ENCODE measurements around the gene CGREF1.

The CGREF1 gene

GRCh38 chr2:27109083-27109482, 9.8 kb downstream of the CGREF1 start:
- DNase-seq (ENCODE audit: low read depth), result no peak
- H3K4me3 ChIP-seq (ENCODE audit: low read depth, low read length), result no peak overlapping the region
- TF ChIP-seq CTCF (IDR thresholded peaks at IDR 0.05; ENCODE audit: insufficient read depth, low read depth, low read length, missing control alignments), result no peak

- DNase-seq (ENCODE audit: low read depth), result no peak
- TF ChIP-seq CTCF (IDR thresholded peaks at IDR 0.05; ENCODE audit: insufficient read depth, low read depth, low read length, missing control alignments), result no peak
These were observed 10.7 kb downstream of the CGREF1 start for GRCh38 chr2:27108221-27108620.

GRCh38 chr2:27105981-27106380, 12.9 kb downstream of the CGREF1 start:
- TF ChIP-seq CTCF (IDR thresholded peaks at IDR 0.05; ENCODE audit: insufficient read depth, low read depth, low read length, missing control alignments), result no peak
- H3K4me3 ChIP-seq (ENCODE audit: low read depth, low read length), result no peak overlapping the region
- DNase-seq (ENCODE audit: low read depth), result no peak

More at GRCh38 chr2:27108221-27108620, 10.7 kb downstream of the CGREF1 start:
- no peak overlapping the region for H3K4me3 ChIP-seq (ENCODE audit: low read depth, low read length)

GRCh38 chr2:27102329-27102728, 16.6 kb downstream of the CGREF1 start:
- no peak for DNase-seq (ENCODE audit: low read depth)
- H3K4me3 ChIP-seq (ENCODE audit: low read depth, low read length), result no peak overlapping the region
- TF ChIP-seq CTCF (IDR thresholded peaks at IDR 0.05; ENCODE audit: insufficient read depth, low read depth, low read length, missing control alignments), result no peak

- no peak overlapping the region for H3K4me3 ChIP-seq (ENCODE audit: low read depth, low read length)
- DNase-seq (ENCODE audit: low read depth), result no peak
- no peak for TF ChIP-seq CTCF (IDR thresholded peaks at IDR 0.05; ENCODE audit: insufficient read depth, low read depth, low read length, missing control alignments)
These were observed 18.9 kb downstream of the CGREF1 start for GRCh38 chr2:27100036-27100435.

GRCh38 chr2:27099334-27099955, 19.5 kb downstream of the CGREF1 start:
- no peak for DNase-seq (ENCODE audit: low read depth)
- no peak overlapping the region for H3K4me3 ChIP-seq (ENCODE audit: low read depth, low read length)
- no peak for TF ChIP-seq CTCF (IDR thresholded peaks at IDR 0.05; ENCODE audit: insufficient read depth, low read depth, low read length, missing control alignments)

- no peak for TF ChIP-seq CTCF (IDR thresholded peaks at IDR 0.05; ENCODE audit: insufficient read depth, low read depth, low read length, missing control alignments)
- H3K4me3 ChIP-seq (ENCODE audit: low read depth, low read length), result no peak overlapping the region
- no peak for DNase-seq (ENCODE audit: low read depth)
These were observed 21.6 kb downstream of the CGREF1 start for GRCh38 chr2:27097341-27097740.

Data from GM12865 (cell line).